ENCODE results near the gene ASPSCR1. TPM values are rescaled to one million over a fixed set of nuclear protein-coding genes. Genes with fewer than 3 reads are reported as not detected.
A peak's percentile ranks its signal among the peaks of the same experiment; 100 is the strongest.

ASPSCR1 gene
- total and polyA plus RNA-seq, 9 of the 15 experiments (the other 6 are each of a cell fraction or from before 2014, with no cell fraction given) = 0.90 to 36.9 (median 11.6) TPM

- Histone ChIP-seq H3K27me3 (ENCODE audit: control insufficient read depth in 2 of 2, insufficient read depth in 2 of 2, low read length in 2 of 2) (no peaks in the 10 kb centered on the region), H3K4me1 (replicated peaks in 1 of 2; ENCODE audit: control insufficient read depth in 2 of 2, insufficient read depth in 2 of 2, low read length in 2 of 2) (peaks cover 23 to 27% of the 10 kb centered on the region in 2 experiments), H3K4me3 (peak overlapping the region; percentile 88), H3K36me3 (ENCODE audit: control insufficient read depth, insufficient read depth, low read length) (peaks cover 16% of the 10 kb centered on the region; the same call in 1 of the 3 replicates), H3K4me2 (ENCODE audit: insufficient read depth, low read length) (peak overlapping the region; percentile 98), H4K20me1 (replicated peaks; ENCODE audit: control insufficient read depth, insufficient read depth, low read length) (no peaks in the 10 kb centered on the region), H3K9me1 (ENCODE audit: control insufficient read depth, insufficient read depth, low read length) (no peaks in the 10 kb centered on the region), H3K27ac (ENCODE audit: extremely low read depth, low read depth, low read length) (peak overlapping the region; percentile 98), H2AFZ (ENCODE audit: low read depth, low read length) (peak overlapping the region; percentile 91), H3K9ac (ENCODE audit: insufficient read depth in 1 of 2, low read depth in 2 of 2, low read length in 2 of 2) (peak overlapping the region; percentile 95 to 100), H3K79me2 (ENCODE audit: control insufficient read depth, insufficient read depth, low read length) (peaks cover 16% of the 10 kb centered on the region; the same call in 2 of the 3 replicates), H3K9me3 (replicated peaks; ENCODE audit: control insufficient read depth, insufficient read depth, low read depth, low read length) (no peaks in the 10 kb centered on the region)
- FAIRE-seq (no peak), DNase-seq (ENCODE audit: extremely low read depth in 1 of 4, low spot score in 3 of 4) (peak in 3 of 4 experiments; percentile 32 to 65 (median 48)), ATAC-seq (peak; percentile 48)
- 5% methylated on average over 30 of the region's 30 CpGs for WGBS (ENCODE audit: insufficient coverage, low coverage, missing lambda C conversion rate)
- in situ Hi-C loops (cut with MboI) = no loop called here
- ChIA-PET POLR2A (interaction anchor here (0.6 to 1.0 kb wide), 5 partner anchors 17 to 832 kb away, joined by 3 to 5 read pairs (median 4); partner anchors contain the start of genes CENPX and LRRC45), CTCF (ENCODE audit: low intra/inter-chr PET ratio) (no interaction called here)
- BruUV-seq (replicated peaks) = TSS peak; percentile 88
- intact Hi-C loops (cut with micrococcal nuclease) = loop anchor here (5.0 kb wide), 1 partner anchor 46 kb away; the partner anchor contains the start of genes CENPX and LRRC45
- TF ChIP-seq ATF7 (IDR thresholded peaks at IDR 0.05) (no peak), ATF3 (IDR thresholded peaks at IDR 0.05) (no peak), ATF3 (CRISPR knock-in tag; conservative IDR thresholded peaks at IDR 0.05) (no peak), PHF20 (IDR thresholded peaks at IDR 0.05; ENCODE audit: partially characterized antibody) (no peak), CEBPB (tag; IDR thresholded peaks at IDR 0.05) (no peak), NR0B1 (IDR thresholded peaks at IDR 0.05; ENCODE audit: partially characterized antibody) (no peak), STAG1 (CRISPR knock-in tag; IDR thresholded peaks at IDR 0.05; ENCODE audit: borderline replicate concordance) (no peak), ZBTB33 (CRISPR knock-in tag; IDR thresholded peaks at IDR 0.05) (0 out of 2 replicates have a peak, but pooled peaks have one; percentile 46), CREB1 (IDR thresholded peaks at IDR 0.05) (no peak), CREB1 (CRISPR knock-in tag; IDR thresholded peaks at IDR 0.05) (no peak), SPI1 (IDR thresholded peaks at IDR 0.05; ENCODE audit: borderline replicate concordance, low read depth, low read length) (peak; percentile 61; the same call in 1 of the 2 replicates), MAZ (CRISPR knock-in tag; conservative IDR thresholded peaks at IDR 0.05 in 1 of 2, IDR thresholded peaks at IDR 0.05 in 1 of 2) (peak in 1 of 2 experiments; percentile 21; a peak in 3 of 4 replicates), TCF15 (CRISPR knock-in tag; IDR thresholded peaks at IDR 0.05) (no peak), CSDE1 (IDR thresholded peaks at IDR 0.05) (no peak; a peak in 1 of 4 replicates), ZNF184 (CRISPR knock-in tag; IDR thresholded peaks at IDR 0.05) (no peak), BMI1 (IDR thresholded peaks at IDR 0.05; ENCODE audit: low read length) (no peak)
Observed at GRCh38 chr17:81976332-81977210, 858 bp upstream of the ASPSCR1 start.

Data from K562 (cell line).